Body of pancreas (tissue), 4 donors: ENCODE measurements around the gene HADHB.

Source experiments
- CTCF ChIP-seq, 7 experiments: fragments of 450-650 bp in 4 of 7; fragments of 200-600 bp in 3 of 7; sonication (generic) in 3 of 7; IDR thresholded peaks; one replicate each; pipeline ENCODE4 v1.5.1; 2016 to 2019; ENCODE audit warnings: antibody characterized with exemption in 7 of 7
- POLR2A ChIP-seq, 3 donors: fragments of 450-650 bp; IDR thresholded peaks; one replicate each; pipeline ENCODE4 v1.6.1; 2016; ENCODE audit warnings: antibody characterized with exemption in 3 of 3, mild to moderate bottlenecking in 2 of 3

DNA sequence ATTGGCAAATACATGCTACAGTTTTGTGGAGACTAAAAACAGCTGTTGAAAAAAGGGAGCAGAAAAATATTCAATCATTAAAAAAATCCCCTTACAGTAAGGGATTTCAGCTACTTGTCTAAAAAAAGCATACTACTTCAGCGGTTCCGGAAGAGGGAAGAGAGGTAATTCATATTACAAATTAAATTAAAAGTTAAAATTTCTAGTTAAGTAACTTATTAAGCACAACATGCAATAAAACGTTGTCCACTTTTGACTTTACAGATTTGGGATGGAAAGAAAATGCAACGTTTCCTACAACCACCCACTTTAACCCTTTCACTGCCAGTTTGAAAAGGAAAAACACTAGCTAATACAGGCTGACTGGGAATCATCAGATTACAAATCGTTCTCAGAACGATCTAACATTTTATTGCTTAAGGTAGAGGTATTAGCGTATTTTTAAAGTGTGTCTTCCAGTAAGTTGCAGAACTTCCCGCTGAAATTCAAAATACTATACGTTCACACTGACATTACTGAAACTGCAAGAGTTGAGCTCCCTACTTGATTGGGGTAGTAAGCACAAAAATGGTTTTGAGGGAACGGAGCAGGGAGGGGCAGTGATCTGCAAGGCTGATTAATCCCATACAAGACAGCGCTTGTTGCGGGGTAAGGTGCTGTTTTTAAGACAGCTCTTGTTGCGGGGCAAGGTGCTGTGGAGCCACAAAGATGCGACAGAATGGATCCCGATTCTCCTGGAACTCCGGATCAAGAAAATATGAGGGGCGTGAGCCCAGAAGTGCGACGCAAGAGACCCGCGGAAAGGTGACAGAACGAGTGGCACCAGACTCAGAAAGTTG, 1.1 kb upstream of the HADHB start:
- TF ChIP-seq CTCF (IDR thresholded peaks at IDR 0.05) (no peak), POLR2A (IDR thresholded peaks at IDR 0.05) (no peak)
